HepG2 (cell line): Measurements from ENCODE around the gene NKX1-2. TPM values are rescaled to one million over a fixed set of nuclear protein-coding genes. Genes with fewer than 3 reads are reported as not detected.

ENCODE experiments used
- ATF1 ChIP-seq: IDR thresholded peaks from 2 replicates; pipeline ENCODE4 v1.6.1; 2016; ENCODE audit warnings: mild to moderate bottlenecking, control low read depth
- ATF2 ChIP-seq: sonication (generic); formaldehyde crosslinking; IDR thresholded peaks from 2 replicates; pipeline ENCODE4 v1.4.0; 2020; ENCODE audit warnings: missing genetic modification reagents
- ATF4 ChIP-seq, 2 experiments: fragments of 450-650 bp in 1 of 2; sonication (generic) in 1 of 2; formaldehyde crosslinking; IDR thresholded peaks; 2 replicates each; pipeline versions ENCODE4 v1.5.0 to v1.8.0; 2020 to 2022; ENCODE audit warnings: mild to moderate bottlenecking in 1 of 2, missing genetic modification reagents in 1 of 2
- BCL6 ChIP-seq: IDR thresholded peaks from 2 replicates; pipeline ENCODE4 v1.6.1; 2016; ENCODE audit warnings: missing genetic modification reagents, missing compliant biosample characterization
- FOXJ3 ChIP-seq: sonication (generic); formaldehyde crosslinking; IDR thresholded peaks from 2 replicates; pipeline ENCODE4 v1.4.0; 2020; ENCODE audit warnings: missing genetic modification reagents, mild to moderate bottlenecking, borderline replicate concordance
- LCORL ChIP-seq, 2 experiments: fragments of 450-650 bp in 1 of 2; sonication (generic) in 1 of 2; formaldehyde crosslinking in 1 of 2; IDR thresholded peaks; 2 replicates each; pipeline versions ENCODE4 v1.5.0 to v1.6.1; 2017 to 2020; ENCODE audit warnings: antibody characterized with exemption in 1 of 2, missing genetic modification reagents in 1 of 2
- MIER3 ChIP-seq: IDR thresholded peaks from 2 replicates; pipeline ENCODE4 v1.6.1; 2016; ENCODE audit warnings: missing compliant biosample characterization, borderline replicate concordance
- PAWR ChIP-seq: sonication (generic); formaldehyde crosslinking; IDR thresholded peaks from 2 replicates; pipeline ENCODE4 v1.4.0; 2020; ENCODE audit warnings: missing genetic modification reagents, mild to moderate bottlenecking, borderline replicate concordance
- RERE ChIP-seq: IDR thresholded peaks from 2 replicates; pipeline ENCODE4 v1.6.1; 2016; ENCODE audit warnings: low read depth, missing genetic modification reagents, missing compliant biosample characterization
- SOX5 ChIP-seq: IDR thresholded peaks from 2 replicates; pipeline ENCODE4 v1.6.1; 2016; ENCODE audit warnings: borderline replicate concordance
- ZNF207 ChIP-seq: fragments of 450-650 bp; IDR thresholded peaks from 2 replicates; pipeline ENCODE4 v1.6.1; 2016; ENCODE audit warnings: antibody characterized with exemption, borderline replicate concordance
- ZNF569 ChIP-seq: sonication (generic); formaldehyde crosslinking; IDR thresholded peaks from 2 replicates; pipeline ENCODE4 v1.5.0; 2020; ENCODE audit warnings: mild to moderate bottlenecking, missing genetic modification reagents, moderate library complexity, borderline replicate concordance
- ZNF619 ChIP-seq: sonication (generic); formaldehyde crosslinking; IDR thresholded peaks from 2 replicates; pipeline ENCODE4 v1.4.0; 2020; ENCODE audit warnings: mild to moderate bottlenecking, missing genetic modification reagents
- ZNF773 ChIP-seq: sonication (generic); formaldehyde crosslinking; IDR thresholded peaks from 2 replicates; pipeline ENCODE4 v1.4.0; 2020; ENCODE audit warnings: missing genetic modification reagents, borderline replicate concordance
- polyA plus RNA-seq, 8 experiments: library from polyadenylated mRNA; depleted of rRNA in 3 of 8; stranded (reverse) in 7 of 8; unstranded in 1 of 8; fragments of >200 nt; fragmentation: Illumina TruSeq in 4 of 8; extraction: Trizol in 4 of 8; gene quantifications; 2 replicates each; pipeline versions ENCODE4 v1.2.1 to v1.2.3, GENCODE V29; 2011 to 2016; ENCODE audit warnings: low read depth in 4 of 8, missing spikeins in 1 of 8, mixed read lengths in 1 of 8; ENCODE audit not compliant: insufficient read depth in 1 of 8
- total RNA-seq, 5 experiments: library from RNA; depleted of rRNA; stranded (reverse); fragments of >200 nt; fragmentation: Illumina TruSeq; extraction: Trizol; gene quantifications; 2 replicates each; pipeline ENCODE4 v1.2.3, GENCODE V29; 2016; ENCODE audit warnings: low read depth in 1 of 5
- TF ChIP-seq, protein P1 (sequence below): IDR thresholded peaks from 2 replicates; pipeline ENCODE4 v1.6.1; 2016; ENCODE audit warnings: low read depth, control low read depth
- TF ChIP-seq, protein P2 (sequence below): sonication (generic); formaldehyde crosslinking; IDR thresholded peaks from 2 replicates; pipeline ENCODE4 v1.5.0; 2020; ENCODE audit warnings: mild to moderate bottlenecking, missing genetic modification reagents, borderline replicate concordance

Gene NKX1-2
- total and polyA plus RNA-seq, 2 of the 13 experiments (the other 11 are each of a cell fraction or from before 2014, with no cell fraction given): not detected

DNA sequence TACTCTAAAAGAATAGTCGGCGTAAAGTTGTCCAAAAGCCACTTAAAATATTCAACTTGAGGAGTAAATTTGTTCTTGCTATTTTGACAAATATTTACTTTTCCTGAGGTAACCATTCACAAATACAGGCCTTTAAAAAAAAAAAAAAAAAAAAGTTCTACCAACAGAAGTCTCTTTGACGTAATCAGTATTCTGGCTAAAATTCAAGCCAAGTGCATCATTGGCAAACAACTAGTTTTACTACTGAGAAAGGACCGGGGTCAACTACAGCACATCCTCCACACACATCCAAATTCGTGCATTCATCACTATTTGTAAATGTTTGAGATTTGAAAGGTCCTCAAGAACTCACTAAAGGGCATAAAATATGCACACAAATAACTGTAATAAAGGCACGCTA lies 33.1 kb downstream of the NKX1-2 start (continued):
- TF ChIP-seq FOXJ3 (peak; percentile 49; the same call in 1 of the 2 replicates), BCL6 (CRISPR knock-in tag) (peak; percentile 64; the same call in 1 of the 2 replicates), ATF2 (CRISPR knock-in tag) (peak; percentile 36; the same call in 1 of the 2 replicates), ZNF619 (CRISPR knock-in tag) (no peak), ATF1 (CRISPR knock-in tag) (peak; percentile 58), ZNF207 (no peak), MIER3 (CRISPR knock-in tag) (no peak), SOX5 (CRISPR knock-in tag) (peak; percentile 39; the same call in 1 of the 2 replicates), ATF4 (CRISPR knock-in tag; IDR thresholded peaks at IDR 0.05) (peak in 1 of 2 experiments; percentile 48; a peak in 1 of 4 replicates), RERE (CRISPR knock-in tag) (peak; percentile 38; the same call in 1 of the 2 replicates), PAWR (CRISPR knock-in tag) (no peak), ZNF773 (no peak), LCORL (IDR thresholded peaks at IDR 0.05) (no peak), LCORL (CRISPR knock-in tag; IDR thresholded peaks at IDR 0.05) (0 out of 2 replicates have a peak, but pooled peaks have one; percentile 61), ZNF569 (CRISPR knock-in tag) (no peak)
- TF ChIP-seq, protein P1, sequence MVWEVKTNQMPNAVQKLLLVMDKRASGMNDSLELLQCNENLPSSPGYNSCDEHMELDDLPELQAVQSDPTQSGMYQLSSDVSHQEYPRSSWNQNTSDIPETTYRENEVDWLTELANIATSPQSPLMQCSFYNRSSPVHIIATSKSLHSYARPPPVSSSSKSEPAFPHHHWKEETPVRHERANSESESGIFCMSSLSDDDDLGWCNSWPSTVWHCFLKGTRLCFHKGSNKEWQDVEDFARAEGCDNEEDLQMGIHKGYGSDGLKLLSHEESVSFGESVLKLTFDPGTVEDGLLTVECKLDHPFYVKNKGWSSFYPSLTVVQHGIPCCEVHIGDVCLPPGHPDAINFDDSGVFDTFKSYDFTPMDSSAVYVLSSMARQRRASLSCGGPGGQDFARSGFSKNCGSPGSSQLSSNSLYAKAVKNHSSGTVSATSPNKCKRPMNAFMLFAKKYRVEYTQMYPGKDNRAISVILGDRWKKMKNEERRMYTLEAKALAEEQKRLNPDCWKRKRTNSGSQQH (CRISPR knock-in tag): no peak
- TF ChIP-seq, protein P2, sequence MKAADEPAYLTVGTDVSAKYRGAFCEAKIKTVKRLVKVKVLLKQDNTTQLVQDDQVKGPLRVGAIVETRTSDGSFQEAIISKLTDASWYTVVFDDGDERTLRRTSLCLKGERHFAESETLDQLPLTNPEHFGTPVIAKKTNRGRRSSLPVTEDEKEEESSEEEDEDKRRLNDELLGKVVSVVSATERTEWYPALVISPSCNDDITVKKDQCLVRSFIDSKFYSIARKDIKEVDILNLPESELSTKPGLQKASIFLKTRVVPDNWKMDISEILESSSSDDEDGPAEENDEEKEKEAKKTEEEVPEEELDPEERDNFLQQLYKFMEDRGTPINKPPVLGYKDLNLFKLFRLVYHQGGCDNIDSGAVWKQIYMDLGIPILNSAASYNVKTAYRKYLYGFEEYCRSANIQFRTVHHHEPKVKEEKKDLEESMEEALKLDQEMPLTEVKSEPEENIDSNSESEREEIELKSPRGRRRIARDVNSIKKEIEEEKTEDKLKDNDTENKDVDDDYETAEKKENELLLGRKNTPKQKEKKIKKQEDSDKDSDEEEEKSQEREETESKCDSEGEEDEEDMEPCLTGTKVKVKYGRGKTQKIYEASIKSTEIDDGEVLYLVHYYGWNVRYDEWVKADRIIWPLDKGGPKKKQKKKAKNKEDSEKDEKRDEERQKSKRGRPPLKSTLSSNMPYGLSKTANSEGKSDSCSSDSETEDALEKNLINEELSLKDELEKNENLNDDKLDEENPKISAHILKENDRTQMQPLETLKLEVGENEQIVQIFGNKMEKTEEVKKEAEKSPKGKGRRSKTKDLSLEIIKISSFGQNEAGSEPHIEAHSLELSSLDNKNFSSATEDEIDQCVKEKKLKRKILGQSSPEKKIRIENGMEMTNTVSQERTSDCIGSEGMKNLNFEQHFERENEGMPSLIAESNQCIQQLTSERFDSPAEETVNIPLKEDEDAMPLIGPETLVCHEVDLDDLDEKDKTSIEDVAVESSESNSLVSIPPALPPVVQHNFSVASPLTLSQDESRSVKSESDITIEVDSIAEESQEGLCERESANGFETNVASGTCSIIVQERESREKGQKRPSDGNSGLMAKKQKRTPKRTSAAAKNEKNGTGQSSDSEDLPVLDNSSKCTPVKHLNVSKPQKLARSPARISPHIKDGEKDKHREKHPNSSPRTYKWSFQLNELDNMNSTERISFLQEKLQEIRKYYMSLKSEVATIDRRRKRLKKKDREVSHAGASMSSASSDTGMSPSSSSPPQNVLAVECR (CRISPR knock-in tag): peak; percentile 14; the same call in 1 of the 2 replicates
